Naive thymus-derived CD8-positive, alpha-beta T cell (primary cell): ENCODE measurements around the gene BCL2. TPM values are rescaled to one million over a fixed set of nuclear protein-coding genes. Genes with fewer than 3 reads are reported as not detected.

Experiments used
- ATAC-seq, 2 donors: fragments of 150-1000 bp; cut with Tn5 transposase in 1 of 2; sonication (Bioruptor Pico), chemical (Tn5 transposase) in 1 of 2; 1 replicate in 1 of 2; 2 replicates in 1 of 2; pipeline ENCODE4 v1.10.0; 2021; ENCODE audit warnings: mild to moderate bottlenecking in 2 of 2, moderate library complexity in 2 of 2
- POLR2A ChIA-PET: fragments of 350-600 bp; sonication (Branson Sonifier 250); formaldehyde crosslinking; loops from one replicate; lab custom pipeline; 2021; ENCODE audit warnings: antibody characterized with exemption; lab: Charles Lee
- DNase-seq, 10 donors: peaks; one replicate each; pipeline versions ENCODE4 v3.0.0 to v3.0.0-alpha.2; 2020 to 2022
- H3K27ac Mint-ChIP-seq, 10 donors: one replicate each; pipeline ENCODE4 v1.8.0; 2020 to 2022; ENCODE audit warnings: mild to moderate bottlenecking in 10 of 10, mixed read lengths in 10 of 10, moderate library complexity in 4 of 10, inconsistent platforms in 1 of 10
- H3K27me3 Mint-ChIP-seq, 5 donors: one replicate each; pipeline ENCODE4 v1.8.0; 2021 to 2022; ENCODE audit warnings: mixed read lengths in 5 of 5
- H3K36me3 Mint-ChIP-seq, 3 donors: one replicate each; pipeline ENCODE4 v1.8.0; 2020 to 2022; ENCODE audit warnings: mixed read lengths in 3 of 3, mild to moderate bottlenecking in 2 of 3, inconsistent platforms in 1 of 3
- H3K4me1 Mint-ChIP-seq, 4 donors: one replicate each; pipeline ENCODE4 v1.8.0; 2021 to 2022; ENCODE audit warnings: mixed read lengths in 4 of 4
- H3K4me3 Mint-ChIP-seq, 10 donors: one replicate each; pipeline ENCODE4 v1.8.0; 2020 to 2022; ENCODE audit warnings: mild to moderate bottlenecking in 10 of 10, mixed read lengths in 10 of 10, moderate library complexity in 6 of 10, inconsistent platforms in 1 of 10
- H3K9me3 Mint-ChIP-seq, 9 donors: one replicate each; pipeline ENCODE4 v1.8.0; 2020 to 2022; ENCODE audit warnings: mixed read lengths in 9 of 9, mild to moderate bottlenecking in 3 of 9, inconsistent platforms in 1 of 9, moderate library complexity in 1 of 9
- polyA plus RNA-seq, 3 donors: library from polyadenylated mRNA; unstranded; fragments of 300-500 nt; fragmentation: Illumina TruSeq; gene quantifications; one replicate each; pipeline ENCODE4 v1.2.3, GENCODE V29; 2021
- total RNA-seq, 8 experiments: library from RNA in 2 of 8; stranded (reverse) in 2 of 8; gene quantifications; one replicate each; pipeline ENCODE4 v1.2.3 and lab custom pipeline; 2021 to 2026

BCL2 gene
- total and polyA plus RNA-seq, 5 experiments from 2014 or later: 24.3 to 40.2 (median 32.9) TPM

DNA sequence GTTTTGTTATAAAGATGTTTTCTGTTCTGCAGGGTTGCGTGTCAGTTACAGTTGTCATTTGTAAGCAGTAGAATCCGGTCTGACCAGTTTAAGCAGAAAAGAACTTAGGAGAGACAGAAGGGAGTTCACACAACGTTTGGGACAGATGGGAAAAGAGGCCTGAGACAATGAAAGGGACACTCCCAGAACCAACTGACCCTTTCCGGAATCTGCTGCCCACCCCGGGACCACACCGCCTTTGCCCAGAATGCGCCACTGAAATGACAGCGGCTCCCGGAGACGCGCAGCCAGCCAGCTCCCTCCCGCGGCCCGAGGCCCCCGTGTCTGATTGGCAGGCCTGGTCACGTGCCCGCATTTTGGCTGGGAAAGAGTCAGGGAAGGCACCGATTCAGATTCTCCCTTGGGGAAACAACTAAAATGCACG lies 244.6 kb downstream of the BCL2 start:
- POLR2A ChIA-PET: no interaction called here
- Mint-ChIP-seq H3K27ac (peak overlapping the region in 7 of 10 donors; percentile 4 to 87 (median 34)), H3K4me3 (peak overlapping the region; percentile 71 to 90 (median 82))

GRCh38 chr18:63073481-63073880 lies 246.1 kb downstream of the BCL2 start:
- POLR2A ChIA-PET: no interaction called here
- Mint-ChIP-seq H3K27ac (no peak overlapping the region), H3K4me1 (peaks cover 7 to 12% (median 10%) of the 10 kb centered on the region in 4 donors), H3K27me3 (peaks cover 0 to 4% (median 0%) of the 10 kb centered on the region in 5 donors), H3K4me3 (peak overlapping the region in 1 of 10 donors; percentile 36), H3K9me3 (no peaks in the 10 kb centered on the region), H3K36me3 (no peaks in the 10 kb centered on the region)
- peak in 1 of 2 donors; percentile 62 for ATAC-seq
- DNase-seq: peak in 1 of 10 donors; percentile 18

More for the DNA sequence above, 244.6 kb downstream of the BCL2 start:
- H3K9me3 Mint-ChIP-seq: peaks cover 0 to 9% (median 4%) of the 10 kb centered on the region in 9 donors
- H3K36me3 Mint-ChIP-seq: peaks cover 0 to 4% (median 4%) of the 10 kb centered on the region in 3 donors
- ATAC-seq: peak; percentile 86 to 99
- peaks cover 6 to 17% (median 9%) of the 10 kb centered on the region in 4 donors for H3K4me1 Mint-ChIP-seq
- DNase-seq: peak; percentile 20 to 68 (median 56)
- H3K27me3 Mint-ChIP-seq: peaks cover 0 to 4% (median 0%) of the 10 kb centered on the region in 5 donors

Other genes with a start within 250 kb of the BCL2 start
- gene KDSR, start 47.4 kb upstream of the BCL2 start, total RNA-seq: 10 to 100 TPM; 49.1 to 50.6 TPM
- 10 to 100 TPM; 55.9 to 66.9 (median 65.4) TPM for gene KDSR, start 47.4 kb upstream of the BCL2 start, polyA plus RNA-seq
- 10 to 100 TPM; 69.8 to 74.8 TPM for gene VPS4B, start 102.7 kb upstream of the BCL2 start, total RNA-seq
- 10 to 100 TPM; 41.0 to 57.8 (median 48.8) TPM for gene VPS4B, start 102.7 kb upstream of the BCL2 start, polyA plus RNA-seq
- gene SERPINB5, start 157.2 kb upstream of the BCL2 start, total RNA-seq: not detected
- gene SERPINB5, start 157.2 kb upstream of the BCL2 start, polyA plus RNA-seq: not detected
- not detected for gene SERPINB12, start 222.6 kb upstream of the BCL2 start, total RNA-seq
- not detected for gene SERPINB12, start 222.6 kb upstream of the BCL2 start, polyA plus RNA-seq